ENCODE measurements around the gene SNX25. TPM values are rescaled to one million over a fixed set of nuclear protein-coding genes. Genes with fewer than 3 reads are reported as not detected.
A peak's percentile ranks its signal among the peaks of the same experiment; 100 is the strongest.

SNX25 gene
- total RNA-seq (2013; cell fraction: nucleolus; rRNA removed), result 343 and 366 TPM in 2 replicates
- total RNA-seq (2014; rRNA removed) (82.0 and 107 TPM in 2 replicates), total RNA-seq (2014; rRNA removed; fragmentation: Illumina TruSeq; extraction: Trizol) (115 and 117 TPM in 2 replicates), total RNA-seq (2021) (106 and 108 TPM in 2 replicates), polyA plus RNA-seq (2011; rRNA removed) (66.6 and 90.3 TPM in 2 replicates), polyA plus RNA-seq (2014; fragmentation: Illumina TruSeq; extraction: Trizol) (93.0 and 116 TPM in 2 replicates), polyA plus RNA-seq (2014; fragmentation: Nextera tagmentation; extraction: Ambion mirVana) (10 to 100 TPM; 19.6 to 27.8 TPM), polyA plus RNA-seq (2014; rRNA removed) (49.6 and 59.1 TPM in 2 replicates), polyA plus RNA-seq (2016; fragmentation: Nextera tagmentation; extraction: Ambion mirVana) (10 to 100 TPM; 11.2 to 47.1 TPM), polyA minus RNA-seq (2011; rRNA and poly(A)+ RNA removed) (160 and 175 TPM in 2 replicates), Bru-seq, nascent RNA (percentile 94 among the genes with signal in this experiment), BruChase-seq, experiment 1, labeled RNA remaining after a 6-hour chase (percentile 88 among the genes with signal in this experiment), BruChase-seq, experiment 2, labeled RNA remaining after a 2-hour chase (percentile 88 among the genes with signal in this experiment)
- polyA plus RNA-seq (2011; ENCODE audit: low read depth), result 44.9 TPM
- 18.1 and 37.0 TPM in 2 replicates for polyA plus RNA-seq (2011; cell fraction: cytosol; rRNA removed)
- 40.4 and 44.0 TPM in 2 replicates for polyA plus RNA-seq (2011; cell fraction: nucleus; rRNA removed)
- polyA plus RNA-seq (2012), result 51.4 and 77.3 TPM in 2 replicates
- 28.2 and 46.0 TPM in 2 replicates for polyA minus RNA-seq (2011; cell fraction: cytosol; rRNA and poly(A)+ RNA removed)
- polyA minus RNA-seq (2011; cell fraction: nucleus; rRNA and poly(A)+ RNA removed), result 51.0 and 58.2 TPM in 2 replicates
- long read RNA-seq, experiment 1, partial matches to known transcripts, result 1 of 6 reads
- long read RNA-seq, experiment 1, other reads (novel, unspliced or antisense), result 5 of 6 reads
- long read RNA-seq, experiment 2, partial matches to known transcripts, result 22 of 42 reads
- long read RNA-seq, experiment 2, other reads (novel, unspliced or antisense), result 20 of 42 reads

DNA sequence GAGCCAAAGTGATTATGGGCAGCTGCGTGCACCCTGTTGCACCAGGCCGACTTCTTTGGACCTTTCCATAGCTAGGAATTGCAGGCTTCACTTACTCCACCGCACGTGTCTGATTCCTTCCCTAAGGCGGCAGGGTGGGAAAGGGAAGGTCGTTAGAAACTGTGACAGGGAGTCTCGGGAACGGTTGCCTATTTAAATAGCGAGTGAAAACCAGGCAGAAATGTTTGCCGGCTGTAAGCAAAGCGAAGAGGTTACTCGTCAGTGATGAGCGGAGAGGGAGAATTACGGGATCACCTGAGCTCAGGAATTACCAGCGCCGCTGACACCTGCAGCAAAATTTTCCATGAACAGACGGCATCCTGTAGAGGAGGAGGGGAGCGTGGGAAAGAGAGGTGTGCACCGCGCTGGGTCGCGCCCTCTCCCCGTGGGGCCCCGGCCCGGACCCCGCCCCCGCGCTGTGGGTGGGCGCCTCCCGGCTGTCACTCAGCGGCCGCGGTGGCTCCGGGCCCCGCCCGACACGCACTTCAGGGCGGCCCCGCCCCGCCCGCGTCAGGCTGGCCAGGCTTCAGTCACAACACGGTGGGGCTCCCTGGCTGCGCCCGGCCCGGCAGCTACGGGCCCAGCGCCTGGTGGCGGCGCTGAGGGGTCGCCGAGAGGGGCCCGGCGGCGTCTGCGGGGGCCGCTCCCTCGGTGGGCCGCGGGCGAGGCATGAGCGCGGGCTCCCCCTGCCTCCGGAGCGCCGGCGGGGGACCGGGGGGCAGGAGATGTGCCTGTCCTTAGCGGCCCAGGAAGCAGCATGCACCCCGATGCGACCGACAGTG is at the start of gene SNX25:
TSS of gene SNX25 (plus strand) at position 568 of the 821 bp plus-strand sequence. CDS start at position 797, 229 bp downstream.
- intact Hi-C loops (cut with micrococcal nuclease; ENCODE audit: unreplicated experiment) (no loop called here), in situ Hi-C loops (cut with MboI) (no loop called here)
- SMC1A ChIA-PET (ENCODE audit: uncharacterized antibody, unreplicated experiment), result interaction anchor here (0.8 to 7.2 kb wide), 10 partner anchors 9 to 186 kb away, joined by 3 to 119 read pairs (median 3); no protein-coding TSS in a partner anchor
- ATAC-seq, result peak; percentile 80
- no TSS peak for BruUV-seq (replicated peaks)
- Histone ChIP-seq H3K9ac (ENCODE audit: control insufficient read depth, insufficient read depth, low read length) (peak within 1 kb of the TSS; percentile 69), H3K4me2 (ENCODE audit: control insufficient read depth, insufficient read depth) (peak within 1 kb of the TSS; percentile 72), H3K4me3 (peak within 1 kb of the TSS; percentile 100), H3K27ac (ENCODE audit: control insufficient read depth, insufficient read depth) (peak within 1 kb of the TSS; percentile 84), H3K36me3 (ENCODE audit: control insufficient read depth in 2 of 2, insufficient read depth in 2 of 2, low read length in 1 of 2) (peaks cover 0 to 3% of the 10 kb centered on the region in 2 experiments; a peak in 1 of 4 replicates), H3K79me2 (ENCODE audit: control insufficient read depth, insufficient read depth, low read length) (peaks cover 71% of the 10 kb centered on the region), H3K27me3 (replicated peaks in 1 of 2; ENCODE audit: control insufficient read depth in 2 of 2, insufficient read depth in 2 of 2, low read length in 1 of 2) (no peaks in the 10 kb centered on the region), H3K4me1 (ENCODE audit: control insufficient read depth, insufficient read depth, low read length) (peaks cover 28% of the 10 kb centered on the region), H4K20me1 (ENCODE audit: control insufficient read depth, insufficient read depth) (0 out of 2 replicates have a peak, but pooled peaks cover 2% of the 10 kb centered on the region), H3K9me3 (replicated peaks; ENCODE audit: control insufficient read depth, insufficient read depth, low read length) (no peaks in the 10 kb centered on the region), H2AFZ (ENCODE audit: control insufficient read depth, low read depth, low read length) (peak within 1 kb of the TSS; percentile 94)
- CTCF ChIA-PET, result interaction anchor here (0.7 to 1.4 kb wide), 7 partner anchors 9 to 181 kb away, joined by 3 to 7 read pairs (median 3); no protein-coding TSS in a partner anchor
- RAD21 ChIA-PET (ENCODE audit: unreplicated experiment), result interaction anchor here (0.6 to 2.5 kb wide), 13 partner anchors 8 to 219 kb away, joined by 3 to 14 read pairs (median 3); no protein-coding TSS in a partner anchor
- 2% methylated on average over 39 of the region's 72 CpGs for WGBS (ENCODE audit: insufficient coverage, insufficient replicate concordance, low lambda C conversion rate, missing lambda C conversion rate)
- no peak for DNase-seq (ENCODE audit: low read depth, low spot score)
- POLR2A ChIA-PET, result interaction anchor here (0.5 to 2.4 kb wide), 14 partner anchors 9 to 187 kb away, joined by 3 to 16 read pairs (median 3); partner anchors contain the start of gene ANKRD37
- FAIRE-seq, result no peak
- TF ChIP-seq RAD21 (IDR thresholded peaks at IDR 0.05; ENCODE audit: insufficient read depth, low read depth, low read length), result peak; percentile 41; the same call in 1 of the 2 replicates
- TF ChIP-seq RUNX3 (IDR thresholded peaks at IDR 0.05; ENCODE audit: low read length), result peak; percentile 58
- TF ChIP-seq, protein P1, sequence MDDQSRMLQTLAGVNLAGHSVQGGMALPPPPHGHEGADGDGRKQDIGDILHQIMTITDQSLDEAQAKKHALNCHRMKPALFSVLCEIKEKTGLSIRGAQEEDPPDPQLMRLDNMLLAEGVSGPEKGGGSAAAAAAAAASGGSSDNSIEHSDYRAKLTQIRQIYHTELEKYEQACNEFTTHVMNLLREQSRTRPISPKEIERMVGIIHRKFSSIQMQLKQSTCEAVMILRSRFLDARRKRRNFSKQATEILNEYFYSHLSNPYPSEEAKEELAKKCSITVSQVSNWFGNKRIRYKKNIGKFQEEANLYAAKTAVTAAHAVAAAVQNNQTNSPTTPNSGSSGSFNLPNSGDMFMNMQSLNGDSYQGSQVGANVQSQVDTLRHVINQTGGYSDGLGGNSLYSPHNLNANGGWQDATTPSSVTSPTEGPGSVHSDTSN (IDR thresholded peaks at IDR 0.05; ENCODE audit: insufficient replicate concordance, low read depth, low read length), result peak; percentile 94
- no peak for TF ChIP-seq ZNF384 (IDR thresholded peaks at IDR 0.05; ENCODE audit: borderline replicate concordance, low read depth, low read length)
- TF ChIP-seq POLR2AphosphoS2 (IDR thresholded peaks at IDR 0.05; ENCODE audit: low read depth, low read length), result 0 out of 2 replicates have a peak, but pooled peaks have one; percentile 35
- TF ChIP-seq FOXM1 (IDR thresholded peaks at IDR 0.05; ENCODE audit: low read depth, low read length), result no peak
- no peak; the same call in 1 of the 2 replicates for TF ChIP-seq SPI1 (IDR thresholded peaks at IDR 0.05; ENCODE audit: borderline replicate concordance, insufficient read depth, low read depth, low read length)
- TF ChIP-seq RELB (IDR thresholded peaks at IDR 0.05; ENCODE audit: low read depth), result peak; percentile 52; the same call in 1 of the 2 replicates
- peak; percentile 64 to 68; a peak in 3 of 4 replicates for TF ChIP-seq IKZF2 (IDR thresholded peaks at IDR 0.05)
- TF ChIP-seq EED (IDR thresholded peaks at IDR 0.05; ENCODE audit: low read depth), result peak; percentile 30; the same call in 1 of the 2 replicates
- peak; percentile 24 for TF ChIP-seq SKIL (IDR thresholded peaks at IDR 0.05; ENCODE audit: low read depth, poor library complexity, severe bottlenecking)
- TF ChIP-seq SP1 (IDR thresholded peaks at IDR 0.05; ENCODE audit: low read depth, low read length), result peak; percentile 46
